Stomach (tissue), 9 donors: ENCODE results near the gene AFAP1. TPM values are rescaled to one million over a fixed set of nuclear protein-coding genes. Genes with fewer than 3 reads are reported as not detected.
A peak's percentile ranks its signal among the peaks of the same experiment; 100 is the strongest.

Experiments used
- DNase-seq, 2 donors: peaks; one replicate each; pipeline versions ENCODE4 v3.0.0 to v3.0.0-alpha.2; 2013 to 2019
- H3K27ac ChIP-seq, 5 donors: fragments of 200-600 bp in 4 of 5; sonication (generic) in 4 of 5; one replicate each; pipeline ENCODE4 v1.5.1; 2013 to 2019; ENCODE audit warnings: mild to moderate bottlenecking in 1 of 5, moderate library complexity in 1 of 5
- H3K27me3 ChIP-seq, 3 donors: fragments of 200-600 bp; sonication (generic); one replicate each; pipeline ENCODE4 v1.5.1; 2017 to 2019; ENCODE audit warnings: mixed run types in 1 of 3
- H3K36me3 ChIP-seq, 4 donors: fragments of 200-600 bp; sonication (generic); 1 replicate in 3 of 4; 2 replicates in 1 of 4; pipeline ENCODE4 v1.5.1; 2016 to 2019
- H3K4me1 ChIP-seq, 4 donors: fragments of 200-600 bp; sonication (generic); one replicate each; pipeline ENCODE4 v1.5.1; 2016 to 2019
- H3K4me3 ChIP-seq, 4 donors: fragments of 200-600 bp; sonication (generic) in 3 of 4; one replicate each; pipeline ENCODE4 v1.5.1; 2016 to 2019; ENCODE audit warnings: mild to moderate bottlenecking in 1 of 4
- H3K9me3 ChIP-seq, 4 donors: fragments of 200-600 bp; sonication (generic); one replicate each; pipeline ENCODE4 v1.5.1; 2016 to 2019
- CTCF ChIP-seq, 7 experiments: fragments of 450-650 bp in 4 of 7; fragments of 200-600 bp in 3 of 7; sonication (generic) in 3 of 7; IDR thresholded peaks; one replicate each; pipeline ENCODE4 v1.5.1; 2016 to 2019; ENCODE audit warnings: antibody characterized with exemption in 7 of 7, control low read depth in 2 of 7, mild to moderate bottlenecking in 1 of 7
- EP300 ChIP-seq: sonication (generic); formaldehyde crosslinking; IDR thresholded peaks from one replicate; pipeline ENCODE4 v1.6.1; 2017; ENCODE audit warnings: antibody characterized with exemption
- POLR2A ChIP-seq, 4 donors: fragments of 450-650 bp; IDR thresholded peaks; one replicate each; pipeline ENCODE4 v1.6.1; 2016; ENCODE audit warnings: antibody characterized with exemption in 4 of 4, control low read depth in 2 of 4, mild to moderate bottlenecking in 1 of 4, moderate library complexity in 1 of 4
- POLR2AphosphoS5 ChIP-seq, 3 donors: sonication (generic); formaldehyde crosslinking; IDR thresholded peaks; one replicate each; pipeline ENCODE4 v1.6.1; 2016; ENCODE audit warnings: antibody characterized with exemption in 3 of 3
- WGBS, 5 donors: extraction: QIAGEN DNeasy Blood & Tissue Kit in 3 of 5; methylation state at CpG; one replicate each; pipeline versions ENCODE4 v1.1.5 to v1.1.7; 2013 to 2018; 5-methylcytosine and 5-hydroxymethylcytosine counted together
- intact Hi-C: fragments of 100-400 bp; cut with DNase I; formaldehyde crosslinking; loops from one replicate; pipeline ENCODE4 v1.15.1; 2023; ENCODE audit warnings: low total_unique reads
- polyA plus RNA-seq, 3 donors: library from polyadenylated mRNA; stranded (reverse); fragments of 200-250 nt; gene quantifications; one replicate each; pipeline ENCODE4 v1.2.3, GENCODE V29; 2013
- total RNA-seq, 5 donors: library from RNA; depleted of rRNA; stranded (reverse); fragments of >200 nt; gene quantifications; one replicate each; pipeline versions ENCODE4 v1.1.0 to v1.2.3, GENCODE V29; 2014 to 2016
- donor health status: healthy with polysubstance abuse.
- donor health status: Bipolar disorder and iron deficiency.
- donor health status: healthy.

The AFAP1 gene
- total and polyA plus RNA-seq, 8 donors = 4.1 to 88.9 (median 12.8) TPM

- Histone ChIP-seq H3K4me1 (peaks cover 10 to 57% (median 37%) of the 10 kb centered on the region in 4 donors), H3K27ac (peak overlapping the region; percentile 69 to 89 (median 80)), H3K4me3 (no peak overlapping the region), H3K36me3 (peaks cover 0 to 27% (median 16%) of the 10 kb centered on the region in 4 donors), H3K27me3 (no peaks in the 10 kb centered on the region), H3K9me3 (no peaks in the 10 kb centered on the region)
- TF ChIP-seq CTCF (IDR thresholded peaks at IDR 0.05) = no peak
- no peak for TF ChIP-seq POLR2A (IDR thresholded peaks at IDR 0.05)
- TF ChIP-seq POLR2AphosphoS5 (IDR thresholded peaks at IDR 0.05) = no peak
- TF ChIP-seq EP300 = no peak
- peak in 1 of 2 donors; percentile 79 for DNase-seq
- intact Hi-C loops = no loop called here
- 36 to 53% (median 51%) methylated on average over 4 of the region's 4 CpGs for WGBS, 5 donors
Observed at GRCh38 chr4:7822877-7823276, 116.8 kb downstream of the AFAP1 start.

GRCh38 chr4:7822137-7822505 lies 117.5 kb downstream of the AFAP1 start:
- TF ChIP-seq POLR2A (IDR thresholded peaks at IDR 0.05) = no peak
- no peak for TF ChIP-seq EP300
- no peak for TF ChIP-seq POLR2AphosphoS5 (IDR thresholded peaks at IDR 0.05)
- TF ChIP-seq CTCF (IDR thresholded peaks at IDR 0.05) = no peak
- Histone ChIP-seq H3K36me3 (peaks cover 0 to 28% (median 13%) of the 10 kb centered on the region in 4 donors), H3K4me1 (peaks cover 10 to 59% (median 37%) of the 10 kb centered on the region in 4 donors), H3K27ac (peak overlapping the region; percentile 25 to 89 (median 80)), H3K27me3 (no peaks in the 10 kb centered on the region), H3K9me3 (no peaks in the 10 kb centered on the region), H3K4me3 (no peak overlapping the region)
- no peak for DNase-seq
- WGBS, 5 donors = 79 to 89% (median 80%) methylated on average over 6 of the region's 6 CpGs
- intact Hi-C loops = no loop called here

- Histone ChIP-seq H3K4me1 (peaks cover 10 to 61% (median 39%) of the 10 kb centered on the region in 4 donors), H3K4me3 (no peak overlapping the region), H3K27me3 (no peaks in the 10 kb centered on the region), H3K9me3 (no peaks in the 10 kb centered on the region), H3K36me3 (peaks cover 0 to 25% (median 10%) of the 10 kb centered on the region in 4 donors), H3K27ac (peak overlapping the region in 4 of 5 donors; percentile 78 to 89 (median 82))
- TF ChIP-seq POLR2AphosphoS5 (IDR thresholded peaks at IDR 0.05) = no peak
- no peak for TF ChIP-seq EP300
- TF ChIP-seq POLR2A (IDR thresholded peaks at IDR 0.05) = no peak
- TF ChIP-seq CTCF (IDR thresholded peaks at IDR 0.05) = no peak
- 69 to 78% (median 77%) methylated on average over 11 of the region's 11 CpGs for WGBS, 5 donors
- DNase-seq = no peak
- intact Hi-C loops = no loop called here
Observed at GRCh38 chr4:7821245-7822136, 118.2 kb downstream of the AFAP1 start.

- DNase-seq = no peak
- Histone ChIP-seq H3K9me3 (no peaks in the 10 kb centered on the region), H3K27ac (peak overlapping the region in 3 of 5 donors; percentile 25 to 89 (median 61)), H3K27me3 (no peaks in the 10 kb centered on the region), H3K36me3 (peaks cover 0 to 25% (median 14%) of the 10 kb centered on the region in 4 donors), H3K4me3 (no peak overlapping the region), H3K4me1 (peaks cover 10 to 61% (median 39%) of the 10 kb centered on the region in 4 donors)
- WGBS, 5 donors = 75 to 91% (median 88%) methylated on average over 11 of the region's 11 CpGs
- intact Hi-C loops = no loop called here
- TF ChIP-seq EP300 = no peak
- TF ChIP-seq CTCF (IDR thresholded peaks at IDR 0.05) = no peak
Observed at GRCh38 chr4:7820031-7820818, 119.4 kb downstream of the AFAP1 start.
